Loucy (cell line): Measurements from ENCODE around the gene MS4A10.

Source experiments
- H2AFZ ChIP-seq: fragments of 200-600 bp; sonication (generic); 2 replicates; pipeline ENCODE4 v1.6.0; 2016; ENCODE audit warnings: antibody characterized with exemption, mild to moderate bottlenecking, low read length, moderate library complexity
- H3F3A ChIP-seq: fragments of 200-600 bp; 2 replicates; pipeline ENCODE4 v1.6.0; 2016; ENCODE audit warnings: antibody characterized with exemption, low read depth, mild to moderate bottlenecking
- H3K27me3 ChIP-seq: fragments of 200-600 bp; sonication (generic); 2 replicates; pipeline ENCODE4 v1.6.1; 2014; ENCODE audit warnings: low read length, mild to moderate bottlenecking; ENCODE audit not compliant: insufficient read depth, poor library complexity, severe bottlenecking
- H3K36me3 ChIP-seq: fragments of 200-600 bp; sonication (generic); 2 replicates; pipeline ENCODE4 v1.6.1; 2016; ENCODE audit warnings: low read length; ENCODE audit not compliant: insufficient read depth
- H3K4me1 ChIP-seq: fragments of 200-600 bp; sonication (generic); 2 replicates; pipeline ENCODE4 v1.5.1; 2014; ENCODE audit warnings: low read length, mild to moderate bottlenecking; ENCODE audit not compliant: insufficient read depth, poor library complexity, severe bottlenecking
- H3K4me2 ChIP-seq: fragments of 200-600 bp; sonication (generic); 2 replicates; pipeline ENCODE4 v1.6.0; 2014; ENCODE audit warnings: antibody characterized with exemption, low read length, low read depth, mild to moderate bottlenecking; ENCODE audit not compliant: poor library complexity, severe bottlenecking
- H3K4me3 ChIP-seq: fragments of 200-600 bp; sonication (generic); 2 replicates; pipeline ENCODE4 v1.5.1; 2014; ENCODE audit warnings: low read length, mild to moderate bottlenecking, mixed read lengths; ENCODE audit not compliant: poor library complexity, severe bottlenecking
- H3K79me2 ChIP-seq: fragments of 200-600 bp; sonication (generic); 2 replicates; pipeline ENCODE4 v1.6.1; 2014; ENCODE audit warnings: low read length; ENCODE audit not compliant: insufficient read depth
- H3K9ac ChIP-seq: fragments of 200-600 bp; sonication (generic); 2 replicates; pipeline ENCODE4 v1.6.0; 2014; ENCODE audit warnings: mild to moderate bottlenecking, low read depth, low read length, moderate library complexity; ENCODE audit not compliant: poor library complexity, severe bottlenecking
- H3K9me2 ChIP-seq: fragments of 200-600 bp; sonication (generic); replicated peaks from 2 replicates; pipeline ENCODE4 v1.6.1; 2016; ENCODE audit warnings: low read depth, low read length, mixed read lengths
- H3K9me3 ChIP-seq: fragments of 200-600 bp; sonication (generic); 2 replicates; pipeline ENCODE4 v1.6.1; 2014; ENCODE audit warnings: mild to moderate bottlenecking, antibody characterized with exemption, low read length, low read depth; ENCODE audit not compliant: insufficient read depth
- H4K20me1 ChIP-seq: fragments of 200-600 bp; sonication (generic); 2 replicates; pipeline ENCODE4 v1.6.0; 2014; ENCODE audit warnings: antibody characterized with exemption, low read length, mild to moderate bottlenecking; ENCODE audit not compliant: insufficient read depth, poor library complexity, severe bottlenecking
- EZH2phosphoT487 ChIP-seq: fragments of 200-600 bp; IDR thresholded peaks from 2 replicates; pipeline ENCODE4 v1.6.1; 2018; ENCODE audit warnings: antibody characterized with exemption, mild to moderate bottlenecking, moderate library complexity, borderline replicate concordance
- TF ChIP-seq, protein P1 (sequence below): fragments of 200-600 bp; sonication (generic); conservative IDR thresholded peaks from 2 replicates; pipeline ENCODE4 v1.5.1; 2014; ENCODE audit warnings: mild to moderate bottlenecking, antibody characterized with exemption, low read length

Gene MS4A10

DNA sequence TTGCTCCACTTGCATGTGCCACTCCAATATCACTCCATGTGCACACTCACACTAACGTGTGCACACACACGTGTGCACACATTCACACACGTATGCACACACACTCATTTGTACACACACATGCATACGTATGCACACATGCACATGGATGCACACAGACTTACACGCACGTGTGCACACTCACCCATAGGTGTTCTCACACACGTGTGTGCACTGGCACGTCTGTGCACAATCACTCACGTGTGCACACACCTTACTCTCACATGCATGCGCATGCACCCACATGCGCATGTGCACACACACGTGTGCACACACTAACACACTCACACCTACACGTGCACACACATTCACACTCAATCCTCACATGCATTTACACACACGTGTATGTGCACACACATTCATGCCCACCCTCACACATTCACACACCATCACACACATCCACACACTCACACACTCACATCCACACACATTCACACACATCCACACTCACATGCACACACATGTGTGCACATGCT lies 37.7 kb upstream of the MS4A10 start:
- Histone ChIP-seq H3K79me2 (no peaks in the 10 kb centered on the region), H3K4me1 (no peaks in the 10 kb centered on the region), H3K36me3 (no peaks in the 10 kb centered on the region), H3K9me2 (no peaks in the 10 kb centered on the region), H3K9ac (no peak overlapping the region), H4K20me1 (no peaks in the 10 kb centered on the region), H3K4me2 (no peak overlapping the region), H3K27me3 (no peaks in the 10 kb centered on the region), H3K4me3 (no peak overlapping the region), H3F3A (no peaks in the 10 kb centered on the region), H2AFZ (no peak overlapping the region), H3K9me3 (no peaks in the 10 kb centered on the region)
- TF ChIP-seq EZH2phosphoT487, result no peak
- TF ChIP-seq, protein P1, sequence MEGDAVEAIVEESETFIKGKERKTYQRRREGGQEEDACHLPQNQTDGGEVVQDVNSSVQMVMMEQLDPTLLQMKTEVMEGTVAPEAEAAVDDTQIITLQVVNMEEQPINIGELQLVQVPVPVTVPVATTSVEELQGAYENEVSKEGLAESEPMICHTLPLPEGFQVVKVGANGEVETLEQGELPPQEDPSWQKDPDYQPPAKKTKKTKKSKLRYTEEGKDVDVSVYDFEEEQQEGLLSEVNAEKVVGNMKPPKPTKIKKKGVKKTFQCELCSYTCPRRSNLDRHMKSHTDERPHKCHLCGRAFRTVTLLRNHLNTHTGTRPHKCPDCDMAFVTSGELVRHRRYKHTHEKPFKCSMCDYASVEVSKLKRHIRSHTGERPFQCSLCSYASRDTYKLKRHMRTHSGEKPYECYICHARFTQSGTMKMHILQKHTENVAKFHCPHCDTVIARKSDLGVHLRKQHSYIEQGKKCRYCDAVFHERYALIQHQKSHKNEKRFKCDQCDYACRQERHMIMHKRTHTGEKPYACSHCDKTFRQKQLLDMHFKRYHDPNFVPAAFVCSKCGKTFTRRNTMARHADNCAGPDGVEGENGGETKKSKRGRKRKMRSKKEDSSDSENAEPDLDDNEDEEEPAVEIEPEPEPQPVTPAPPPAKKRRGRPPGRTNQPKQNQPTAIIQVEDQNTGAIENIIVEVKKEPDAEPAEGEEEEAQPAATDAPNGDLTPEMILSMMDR, result no peak

- TF ChIP-seq, protein P1, result no peak
- no peak for TF ChIP-seq EZH2phosphoT487
- Histone ChIP-seq H3K9me2 (no peaks in the 10 kb centered on the region), H3K9ac (no peak overlapping the region), H2AFZ (no peak overlapping the region), H3K4me3 (no peak overlapping the region), H3K4me2 (no peak overlapping the region), H3K4me1 (no peaks in the 10 kb centered on the region), H3K79me2 (no peaks in the 10 kb centered on the region), H4K20me1 (no peaks in the 10 kb centered on the region), H3F3A (no peaks in the 10 kb centered on the region), H3K27me3 (no peaks in the 10 kb centered on the region), H3K9me3 (no peaks in the 10 kb centered on the region), H3K36me3 (no peaks in the 10 kb centered on the region)
Measured at GRCh38 chr11:60748225-60748624, 36.9 kb upstream of the MS4A10 start.

GRCh38 chr11:60748821-60749220 lies 36.3 kb upstream of the MS4A10 start:
- no peaks in the 10 kb centered on the region for H3K27me3 ChIP-seq
- no peak overlapping the region for H3K4me3 ChIP-seq
- H2AFZ ChIP-seq, result no peak overlapping the region
- no peaks in the 10 kb centered on the region for H4K20me1 ChIP-seq
- H3F3A ChIP-seq, result no peaks in the 10 kb centered on the region
- no peak for TF ChIP-seq EZH2phosphoT487
- TF ChIP-seq, protein P1, result no peak
- H3K36me3 ChIP-seq, result no peaks in the 10 kb centered on the region
- H3K9me3 ChIP-seq, result no peaks in the 10 kb centered on the region
- no peak overlapping the region for H3K4me2 ChIP-seq
- H3K9me2 ChIP-seq, result no peaks in the 10 kb centered on the region
- H3K79me2 ChIP-seq, result no peaks in the 10 kb centered on the region
- H3K9ac ChIP-seq, result no peak overlapping the region
- no peaks in the 10 kb centered on the region for H3K4me1 ChIP-seq
